B cell (primary cell): ENCODE data around the gene FURIN.

Experiments used
- EZH2 ChIP-seq: IDR thresholded peaks from 2 replicates; pipeline ENCODE4 v1.6.1; 2012; ENCODE audit warnings: borderline replicate concordance, low read depth, mild to moderate bottlenecking, moderate library complexity, low read length; ENCODE audit not compliant: insufficient read depth, poor library complexity, severe bottlenecking
- TF ChIP-seq, protein P1 (sequence below): fragments of 200-600 bp; IDR thresholded peaks from one replicate; pipeline ENCODE4 v1.8.0; 2022; ENCODE audit warnings: antibody characterized with exemption, mild to moderate bottlenecking

GRCh38 chr15:90873998-90874605, 5.7 kb downstream of the FURIN start:
- TF ChIP-seq, protein P1, sequence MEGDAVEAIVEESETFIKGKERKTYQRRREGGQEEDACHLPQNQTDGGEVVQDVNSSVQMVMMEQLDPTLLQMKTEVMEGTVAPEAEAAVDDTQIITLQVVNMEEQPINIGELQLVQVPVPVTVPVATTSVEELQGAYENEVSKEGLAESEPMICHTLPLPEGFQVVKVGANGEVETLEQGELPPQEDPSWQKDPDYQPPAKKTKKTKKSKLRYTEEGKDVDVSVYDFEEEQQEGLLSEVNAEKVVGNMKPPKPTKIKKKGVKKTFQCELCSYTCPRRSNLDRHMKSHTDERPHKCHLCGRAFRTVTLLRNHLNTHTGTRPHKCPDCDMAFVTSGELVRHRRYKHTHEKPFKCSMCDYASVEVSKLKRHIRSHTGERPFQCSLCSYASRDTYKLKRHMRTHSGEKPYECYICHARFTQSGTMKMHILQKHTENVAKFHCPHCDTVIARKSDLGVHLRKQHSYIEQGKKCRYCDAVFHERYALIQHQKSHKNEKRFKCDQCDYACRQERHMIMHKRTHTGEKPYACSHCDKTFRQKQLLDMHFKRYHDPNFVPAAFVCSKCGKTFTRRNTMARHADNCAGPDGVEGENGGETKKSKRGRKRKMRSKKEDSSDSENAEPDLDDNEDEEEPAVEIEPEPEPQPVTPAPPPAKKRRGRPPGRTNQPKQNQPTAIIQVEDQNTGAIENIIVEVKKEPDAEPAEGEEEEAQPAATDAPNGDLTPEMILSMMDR = no peak
- no peak for TF ChIP-seq EZH2
